Osteoblast (primary cell): ENCODE measurements around the gene MAPK8. TPM values are rescaled to one million over a fixed set of nuclear protein-coding genes. Genes with fewer than 3 reads are reported as not detected.
A peak's percentile ranks its signal among the peaks of the same experiment; 100 is the strongest.

Experiments used
- DNase-seq: peaks from one replicate; pipeline ENCODE4 v3.0.0; 2011; ENCODE audit warnings: low spot score, mixed read lengths; ENCODE audit not compliant: insufficient read length; ENCODE audit errors: missing footprints
- H2AFZ ChIP-seq: 2 replicates; pipeline ENCODE4 v1.6.0; 2011; ENCODE audit warnings: mild to moderate bottlenecking, low read length
- H3K27ac ChIP-seq: 2 replicates; pipeline ENCODE4 v1.5.1; 2011; ENCODE audit warnings: mild to moderate bottlenecking, low read depth, low read length, moderate library complexity
- H3K27me3 ChIP-seq: 2 replicates; pipeline ENCODE4 v1.6.0; 2012; ENCODE audit warnings: mild to moderate bottlenecking, control low read depth, inconsistent platforms, low read length, moderate library complexity; ENCODE audit not compliant: insufficient read depth
- H3K36me3 ChIP-seq: 2 replicates; pipeline ENCODE4 v1.5.1; 2011; ENCODE audit warnings: mild to moderate bottlenecking, low read length, control low read depth, moderate library complexity; ENCODE audit not compliant: insufficient read depth
- H3K4me1 ChIP-seq: 2 replicates; pipeline ENCODE4 v1.5.1; 2011; ENCODE audit warnings: mild to moderate bottlenecking, low read length, control low read depth, moderate library complexity; ENCODE audit not compliant: insufficient read depth
- H3K4me2 ChIP-seq: 2 replicates; pipeline ENCODE4 v1.6.0; 2011; ENCODE audit warnings: mild to moderate bottlenecking, low read length; ENCODE audit not compliant: insufficient read depth
- H3K4me3 ChIP-seq: fragments of 200-600 bp; sonication (generic); 3 replicates; pipeline ENCODE4 v1.5.1; 2012; ENCODE audit warnings: mild to moderate bottlenecking, low read length, inconsistent platforms; ENCODE audit not compliant: insufficient read depth
- H3K79me2 ChIP-seq: 2 replicates; pipeline ENCODE4 v1.6.0; 2012; ENCODE audit warnings: mild to moderate bottlenecking, low read length, control low read depth, inconsistent platforms; ENCODE audit not compliant: insufficient read depth
- H3K9me3 ChIP-seq: 2 replicates; pipeline ENCODE4 v1.5.1; 2011; ENCODE audit warnings: low read depth, low read length, control low read depth
- H4K20me1 ChIP-seq: 2 replicates; pipeline ENCODE4 v1.6.0; 2012; ENCODE audit warnings: mild to moderate bottlenecking, low read length, control low read depth; ENCODE audit not compliant: insufficient read depth
- total RNA-seq: library from RNA; depleted of rRNA; stranded (reverse); fragments of >200 nt; gene quantifications from 2 replicates; pipeline ENCODE4 v1.2.3, GENCODE V29; 2012
- TF ChIP-seq, protein P1 (sequence below): IDR thresholded peaks from 2 replicates; pipeline ENCODE4 v1.5.1; 2011; ENCODE audit warnings: mild to moderate bottlenecking, low read depth, low read length, moderate library complexity; ENCODE audit errors: extremely low read depth

MAPK8 gene
- total RNA-seq, 1 donor, result 55.7 TPM

GRCh38 chr10:48444861-48445841 is 138.7 kb downstream of the MAPK8 start:
- H3K4me3 ChIP-seq, result no peak overlapping the region
- peaks cover 39% of the 10 kb centered on the region for H3K79me2 ChIP-seq
- peak; percentile 69 for DNase-seq
- H3K27ac ChIP-seq, result no peak overlapping the region
- no peaks in the 10 kb centered on the region for H3K27me3 ChIP-seq
- peaks cover 38% of the 10 kb centered on the region for H4K20me1 ChIP-seq
- H2AFZ ChIP-seq, result no peak overlapping the region
- no peaks in the 10 kb centered on the region for H3K9me3 ChIP-seq
- H3K36me3 ChIP-seq, result peaks cover 55% of the 10 kb centered on the region
- TF ChIP-seq, protein P1, sequence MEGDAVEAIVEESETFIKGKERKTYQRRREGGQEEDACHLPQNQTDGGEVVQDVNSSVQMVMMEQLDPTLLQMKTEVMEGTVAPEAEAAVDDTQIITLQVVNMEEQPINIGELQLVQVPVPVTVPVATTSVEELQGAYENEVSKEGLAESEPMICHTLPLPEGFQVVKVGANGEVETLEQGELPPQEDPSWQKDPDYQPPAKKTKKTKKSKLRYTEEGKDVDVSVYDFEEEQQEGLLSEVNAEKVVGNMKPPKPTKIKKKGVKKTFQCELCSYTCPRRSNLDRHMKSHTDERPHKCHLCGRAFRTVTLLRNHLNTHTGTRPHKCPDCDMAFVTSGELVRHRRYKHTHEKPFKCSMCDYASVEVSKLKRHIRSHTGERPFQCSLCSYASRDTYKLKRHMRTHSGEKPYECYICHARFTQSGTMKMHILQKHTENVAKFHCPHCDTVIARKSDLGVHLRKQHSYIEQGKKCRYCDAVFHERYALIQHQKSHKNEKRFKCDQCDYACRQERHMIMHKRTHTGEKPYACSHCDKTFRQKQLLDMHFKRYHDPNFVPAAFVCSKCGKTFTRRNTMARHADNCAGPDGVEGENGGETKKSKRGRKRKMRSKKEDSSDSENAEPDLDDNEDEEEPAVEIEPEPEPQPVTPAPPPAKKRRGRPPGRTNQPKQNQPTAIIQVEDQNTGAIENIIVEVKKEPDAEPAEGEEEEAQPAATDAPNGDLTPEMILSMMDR, result no peak
- H3K4me2 ChIP-seq, result no peak overlapping the region
- H3K4me1 ChIP-seq, result peaks cover 21% of the 10 kb centered on the region

DNA sequence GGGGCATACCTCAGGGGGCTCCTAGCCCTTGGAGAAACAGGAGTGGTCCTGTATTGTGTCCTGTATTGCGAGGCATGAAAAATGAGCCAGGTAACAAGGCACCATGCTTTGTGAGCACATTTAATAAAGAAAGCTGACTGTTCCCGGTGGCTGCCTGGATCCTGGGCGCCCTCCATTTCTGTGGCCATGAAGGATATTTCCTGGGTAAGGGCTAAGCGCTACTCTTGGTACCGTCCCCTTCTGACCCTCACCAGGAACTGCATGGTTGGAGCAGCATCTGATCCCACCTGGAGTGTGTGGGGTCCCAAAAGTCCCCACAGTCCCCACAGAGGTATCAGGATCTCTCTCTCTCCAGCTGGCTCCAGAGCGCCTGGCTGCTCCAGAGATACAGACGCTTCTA is 139.5 kb downstream of the MAPK8 start:
- Histone ChIP-seq H3K36me3 (peaks cover 59% of the 10 kb centered on the region), H3K79me2 (peaks cover 42% of the 10 kb centered on the region), H3K27ac (no peak overlapping the region), H4K20me1 (peaks cover 38% of the 10 kb centered on the region), H2AFZ (no peak overlapping the region), H3K4me3 (no peak overlapping the region), H3K4me2 (no peak overlapping the region), H3K27me3 (no peaks in the 10 kb centered on the region), H3K4me1 (peaks cover 17% of the 10 kb centered on the region), H3K9me3 (no peaks in the 10 kb centered on the region)
- TF ChIP-seq, protein P1, result no peak
- DNase-seq, result peak; percentile 9

DNA sequence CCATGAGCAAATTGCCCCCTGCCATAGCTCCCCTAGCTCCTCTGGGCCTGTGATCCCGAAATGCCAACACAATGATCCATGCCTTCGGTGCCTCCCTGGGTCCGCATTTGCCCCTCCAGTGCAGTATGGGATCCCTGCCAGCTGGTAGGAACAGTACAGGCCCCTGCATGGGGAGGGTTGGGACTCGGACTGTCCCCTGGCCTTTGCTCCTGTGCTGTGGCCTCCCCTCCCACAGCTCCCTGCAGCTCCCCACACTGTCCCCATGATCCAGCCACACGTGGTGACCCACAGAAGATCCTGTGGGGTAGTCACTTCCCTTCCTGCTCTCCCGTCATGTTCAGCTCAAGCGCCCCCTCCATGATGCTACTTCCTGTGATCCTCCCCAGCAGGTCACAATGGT is 140.3 kb downstream of the MAPK8 start:
- Histone ChIP-seq H3K27ac (no peak overlapping the region), H3K4me1 (peaks cover 17% of the 10 kb centered on the region), H3K36me3 (peaks cover 57% of the 10 kb centered on the region), H3K79me2 (peaks cover 48% of the 10 kb centered on the region), H3K27me3 (no peaks in the 10 kb centered on the region), H3K4me3 (no peak overlapping the region), H2AFZ (no peak overlapping the region), H3K4me2 (no peak overlapping the region), H3K9me3 (no peaks in the 10 kb centered on the region), H4K20me1 (peaks cover 39% of the 10 kb centered on the region)
- TF ChIP-seq, protein P1, result no peak
- DNase-seq, result peak; percentile 57

DNA sequence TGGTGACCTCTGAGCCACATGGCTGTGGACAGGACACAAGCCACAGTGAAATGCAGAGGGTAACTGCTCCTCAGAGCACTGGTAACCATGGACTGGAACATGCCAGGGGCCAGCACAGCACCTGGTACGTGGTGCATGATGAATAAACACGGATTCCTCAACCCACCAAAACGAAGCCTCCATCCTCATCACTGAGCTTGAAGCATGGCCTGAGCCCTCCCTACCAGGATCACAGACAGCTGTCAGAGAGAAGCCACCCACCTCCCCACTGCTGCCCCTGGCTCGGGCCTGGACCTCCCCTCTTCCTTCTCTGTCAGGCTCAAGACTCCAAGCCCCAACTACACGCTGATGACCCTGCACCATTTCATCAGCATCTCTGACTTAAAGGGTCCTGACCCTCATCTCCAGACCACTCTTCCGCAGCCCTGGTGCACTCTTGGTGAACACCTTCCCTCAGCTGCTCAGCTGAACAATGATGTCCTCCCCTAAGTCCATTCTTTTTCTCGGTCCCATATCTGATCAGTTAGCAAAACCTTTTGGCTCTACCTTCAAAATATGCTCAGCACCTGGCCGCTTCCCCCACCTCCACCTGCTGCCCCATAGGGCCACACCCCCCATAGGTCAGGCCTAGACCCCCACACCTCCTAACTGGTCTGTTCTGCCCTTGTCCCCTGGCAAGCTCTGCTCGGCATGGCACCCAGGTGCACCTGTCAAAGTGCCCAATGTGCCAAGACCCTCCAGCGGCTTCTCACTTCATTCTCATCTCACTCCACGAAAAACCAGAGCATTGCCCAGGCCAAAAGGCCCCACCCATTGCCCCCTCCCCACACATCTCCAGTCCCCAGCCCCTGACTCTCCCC is 141.1 kb downstream of the MAPK8 start:
- peak; percentile 64 for DNase-seq
- H3K27me3 ChIP-seq, result no peaks in the 10 kb centered on the region
- H2AFZ ChIP-seq, result no peak overlapping the region
- H4K20me1 ChIP-seq, result peaks cover 40% of the 10 kb centered on the region
- H3K4me2 ChIP-seq, result no peak overlapping the region
- H3K27ac ChIP-seq, result peak overlapping the region; percentile 45
- no peak overlapping the region for H3K4me3 ChIP-seq
- peaks cover 65% of the 10 kb centered on the region for H3K36me3 ChIP-seq
- H3K9me3 ChIP-seq, result no peaks in the 10 kb centered on the region
- peaks cover 17% of the 10 kb centered on the region for H3K4me1 ChIP-seq
- TF ChIP-seq, protein P1, result no peak
- peaks cover 55% of the 10 kb centered on the region for H3K79me2 ChIP-seq
